MM.1S (cell line): ENCODE results near the gene MTIF3.

ENCODE experiments used
- DNase-seq: peaks from one replicate; pipeline ENCODE4 v3.0.0-alpha.2; 2015
- H2AFZ ChIP-seq: fragments of 300-600 bp; sonication (generic); 2 replicates; pipeline ENCODE4 v1.6.0; 2016; ENCODE audit warnings: antibody characterized with exemption, low read length
- H3F3A ChIP-seq: fragments of 300-600 bp; sonication (generic); 2 replicates; pipeline ENCODE4 v1.6.1; 2016; ENCODE audit warnings: mild to moderate bottlenecking, antibody characterized with exemption, low read length, moderate library complexity, mixed read lengths; ENCODE audit not compliant: insufficient read depth
- H3K27ac ChIP-seq: fragments of 300-600 bp; sonication (generic); 2 replicates; pipeline ENCODE4 v1.5.1; 2016; ENCODE audit warnings: mild to moderate bottlenecking, low read length
- H3K27me3 ChIP-seq: fragments of 300-600 bp; sonication (generic); replicated peaks from 2 replicates; pipeline ENCODE4 v1.6.0; 2016; ENCODE audit warnings: low read length; ENCODE audit not compliant: insufficient read depth
- H3K36me3 ChIP-seq: fragments of 300-600 bp; sonication (generic); replicated peaks from 2 replicates; pipeline ENCODE4 v1.6.1; 2016; ENCODE audit warnings: mild to moderate bottlenecking, low read length, mixed read lengths; ENCODE audit not compliant: insufficient read depth
- H3K4me1 ChIP-seq: fragments of 300-600 bp; sonication (generic); 2 replicates; pipeline ENCODE4 v1.6.1; 2016; ENCODE audit warnings: low read length, mixed read lengths
- H3K4me2 ChIP-seq: fragments of 300-600 bp; sonication (generic); 2 replicates; pipeline ENCODE4 v1.6.0; 2016; ENCODE audit warnings: low read depth, low read length
- H3K4me3 ChIP-seq: fragments of 300-600 bp; sonication (generic); 2 replicates; pipeline ENCODE4 v1.5.1; 2016; ENCODE audit warnings: low read length, mixed read lengths
- H3K79me2 ChIP-seq: fragments of 300-600 bp; sonication (generic); 2 replicates; pipeline ENCODE4 v1.6.1; 2016; ENCODE audit warnings: mixed run types, low read length, mixed read lengths
- H3K9ac ChIP-seq: fragments of 300-600 bp; sonication (generic); 2 replicates; pipeline ENCODE4 v1.6.1; 2016; ENCODE audit warnings: low read length, mixed read lengths
- H3K9me2 ChIP-seq: fragments of 300-600 bp; sonication (generic); replicated peaks from 2 replicates; pipeline ENCODE4 v1.6.1; 2016; ENCODE audit warnings: mild to moderate bottlenecking, low read length, mixed read lengths; ENCODE audit not compliant: insufficient read depth
- H3K9me3 ChIP-seq: fragments of 300-600 bp; sonication (generic); replicated peaks from 2 replicates; pipeline ENCODE4 v1.6.1; 2016; ENCODE audit warnings: mild to moderate bottlenecking, low read length, mixed read lengths; ENCODE audit not compliant: insufficient read depth
- H4K20me1 ChIP-seq: fragments of 300-600 bp; sonication (generic); 2 replicates; pipeline ENCODE4 v1.6.1; 2016; ENCODE audit warnings: mild to moderate bottlenecking, low read length, moderate library complexity, mixed read lengths; ENCODE audit not compliant: insufficient read depth
- EZH2 ChIP-seq: fragments of 300-600 bp; sonication (generic); optimal IDR thresholded peaks from 2 replicates; pipeline ENCODE3; 2017; ENCODE audit warnings: low read depth, mild to moderate bottlenecking, antibody characterized with exemption, low read length, mixed read lengths
- EZH2phosphoT487 ChIP-seq: fragments of 300-600 bp; sonication (generic); IDR thresholded peaks from 2 replicates; pipeline ENCODE4 v1.6.1; 2018; ENCODE audit warnings: antibody characterized with exemption, low read length
- TF ChIP-seq, protein P1 (sequence below): fragments of 300-600 bp; sonication (generic); IDR thresholded peaks from 2 replicates; pipeline ENCODE4 v1.5.1; 2016; ENCODE audit warnings: antibody characterized with exemption, low read length, mixed read lengths

Gene MTIF3

DNA sequence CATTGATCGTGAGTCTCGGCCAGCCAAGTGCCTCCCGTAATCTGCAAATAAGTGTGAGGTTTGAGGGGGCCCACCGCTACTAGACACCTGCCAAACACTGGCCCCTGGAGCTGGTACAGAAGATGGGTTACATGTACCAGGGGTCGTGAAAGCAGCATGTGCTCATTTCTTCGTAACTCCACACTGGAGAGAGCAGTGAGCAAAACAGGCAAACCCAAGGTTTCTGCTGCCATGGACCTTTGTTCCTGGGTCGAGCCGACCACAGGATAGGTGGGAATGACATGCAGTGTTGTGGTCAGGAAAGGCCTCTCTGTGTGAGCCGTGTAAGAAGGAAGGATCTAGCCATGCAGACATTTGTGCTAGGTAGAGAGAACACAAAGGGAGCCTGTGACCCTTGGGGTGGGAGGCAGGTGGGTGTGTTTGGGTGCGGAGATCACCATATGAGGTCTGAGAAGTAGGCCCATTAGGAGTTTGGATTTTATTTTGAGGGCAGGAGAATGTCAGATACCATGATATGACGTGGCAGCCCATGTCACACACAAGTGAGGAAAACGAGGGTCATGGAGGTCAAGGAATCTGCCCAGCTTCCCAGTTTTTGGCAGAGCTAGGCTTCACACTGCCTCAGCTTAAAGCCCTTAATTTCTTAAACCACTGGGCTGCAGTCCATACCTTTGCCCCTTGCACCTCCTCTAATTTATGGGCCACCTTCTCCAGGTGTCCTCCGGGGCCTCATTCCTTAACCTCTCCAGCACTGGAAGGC lies 25.0 kb downstream of the MTIF3 start:
- Histone ChIP-seq H2AFZ (0 out of 2 replicates have a peak overlapping the region, but pooled peaks have one; percentile 30), H3K9ac (peak overlapping the region; percentile 87), H3K4me2 (peak overlapping the region; percentile 95), H3K27ac (peak overlapping the region; percentile 83), H3F3A (peaks cover 14% of the 10 kb centered on the region; the same call in 1 of the 2 replicates), H3K9me2 (no peaks in the 10 kb centered on the region), H3K4me1 (no peaks in the 10 kb centered on the region; the same call in 1 of the 2 replicates), H3K27me3 (no peaks in the 10 kb centered on the region), H3K36me3 (no peaks in the 10 kb centered on the region), H4K20me1 (no peaks in the 10 kb centered on the region), H3K9me3 (no peaks in the 10 kb centered on the region), H3K4me3 (peak overlapping the region; percentile 85), H3K79me2 (peaks cover 42% of the 10 kb centered on the region)
- TF ChIP-seq EZH2: no peak
- TF ChIP-seq, protein P1, sequence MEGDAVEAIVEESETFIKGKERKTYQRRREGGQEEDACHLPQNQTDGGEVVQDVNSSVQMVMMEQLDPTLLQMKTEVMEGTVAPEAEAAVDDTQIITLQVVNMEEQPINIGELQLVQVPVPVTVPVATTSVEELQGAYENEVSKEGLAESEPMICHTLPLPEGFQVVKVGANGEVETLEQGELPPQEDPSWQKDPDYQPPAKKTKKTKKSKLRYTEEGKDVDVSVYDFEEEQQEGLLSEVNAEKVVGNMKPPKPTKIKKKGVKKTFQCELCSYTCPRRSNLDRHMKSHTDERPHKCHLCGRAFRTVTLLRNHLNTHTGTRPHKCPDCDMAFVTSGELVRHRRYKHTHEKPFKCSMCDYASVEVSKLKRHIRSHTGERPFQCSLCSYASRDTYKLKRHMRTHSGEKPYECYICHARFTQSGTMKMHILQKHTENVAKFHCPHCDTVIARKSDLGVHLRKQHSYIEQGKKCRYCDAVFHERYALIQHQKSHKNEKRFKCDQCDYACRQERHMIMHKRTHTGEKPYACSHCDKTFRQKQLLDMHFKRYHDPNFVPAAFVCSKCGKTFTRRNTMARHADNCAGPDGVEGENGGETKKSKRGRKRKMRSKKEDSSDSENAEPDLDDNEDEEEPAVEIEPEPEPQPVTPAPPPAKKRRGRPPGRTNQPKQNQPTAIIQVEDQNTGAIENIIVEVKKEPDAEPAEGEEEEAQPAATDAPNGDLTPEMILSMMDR: no peak
- TF ChIP-seq EZH2phosphoT487: no peak
- DNase-seq: no peak

DNA sequence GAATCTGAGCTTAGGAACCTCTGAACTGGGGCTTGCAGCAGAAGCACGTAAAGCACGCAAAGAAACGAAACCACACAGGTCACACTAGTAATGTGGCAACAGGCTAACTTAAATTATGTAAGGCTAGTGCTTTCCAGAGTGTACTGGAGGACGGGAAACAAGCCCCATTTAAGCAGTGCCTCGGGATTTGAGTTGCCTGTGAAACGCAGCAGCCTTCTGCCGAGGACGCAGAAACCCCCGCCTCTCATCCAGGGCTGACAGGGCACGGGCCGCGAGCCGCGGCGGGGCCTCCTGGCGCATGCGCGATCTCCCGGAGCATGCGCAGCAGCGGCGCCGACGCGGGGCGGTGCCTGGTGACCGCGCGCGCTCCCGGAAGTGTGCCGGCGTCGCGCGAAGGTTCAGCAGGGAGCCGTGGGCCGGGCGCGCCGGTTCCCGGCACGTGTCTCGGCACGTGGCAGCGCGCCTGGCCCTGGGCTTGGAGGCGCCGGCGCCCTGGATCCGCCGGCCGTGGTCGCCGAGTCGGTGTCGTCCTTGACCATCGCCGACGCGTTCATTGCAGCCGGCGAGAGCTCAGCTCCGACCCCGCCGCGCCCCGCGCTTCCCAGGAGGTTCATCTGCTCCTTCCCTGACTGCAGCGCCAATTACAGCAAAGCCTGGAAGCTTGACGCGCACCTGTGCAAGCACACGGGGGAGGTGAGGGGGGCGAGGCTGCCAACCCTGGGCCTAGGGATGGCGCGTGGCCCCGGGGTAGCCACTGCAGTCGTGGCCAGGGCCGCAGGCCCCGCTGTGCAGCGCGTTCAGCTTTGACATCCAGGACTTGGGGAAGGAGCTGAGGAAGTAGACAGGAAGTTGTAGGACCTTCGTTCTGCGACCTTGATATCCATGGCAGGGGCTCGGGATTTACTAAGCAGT lies 25.9 kb downstream of the MTIF3 start, which contains the start of gene GTF3A:
Gene GTF3A (plus strand): TSS at position 374 of the 912 bp plus-strand sequence.
- DNase-seq: peak; percentile 80
- Histone ChIP-seq H3K9me2 (no peaks in the 10 kb centered on the region), H3K4me1 (no peaks in the 10 kb centered on the region; the same call in 1 of the 2 replicates), H3K27me3 (no peaks in the 10 kb centered on the region), H3K36me3 (no peaks in the 10 kb centered on the region), H3F3A (peaks cover 14% of the 10 kb centered on the region; the same call in 1 of the 2 replicates), H3K4me3 (peak within 1 kb of the TSS; percentile 85), H3K79me2 (peaks cover 42% of the 10 kb centered on the region), H2AFZ (peak within 1 kb of the TSS; percentile 82), H3K27ac (peak within 1 kb of the TSS; percentile 83), H4K20me1 (no peaks in the 10 kb centered on the region), H3K9me3 (no peaks in the 10 kb centered on the region), H3K9ac (peak within 1 kb of the TSS; percentile 87), H3K4me2 (peak within 1 kb of the TSS; percentile 95)
- no peak for TF ChIP-seq EZH2
- TF ChIP-seq, protein P1: no peak
- TF ChIP-seq EZH2phosphoT487: no peak

DNA sequence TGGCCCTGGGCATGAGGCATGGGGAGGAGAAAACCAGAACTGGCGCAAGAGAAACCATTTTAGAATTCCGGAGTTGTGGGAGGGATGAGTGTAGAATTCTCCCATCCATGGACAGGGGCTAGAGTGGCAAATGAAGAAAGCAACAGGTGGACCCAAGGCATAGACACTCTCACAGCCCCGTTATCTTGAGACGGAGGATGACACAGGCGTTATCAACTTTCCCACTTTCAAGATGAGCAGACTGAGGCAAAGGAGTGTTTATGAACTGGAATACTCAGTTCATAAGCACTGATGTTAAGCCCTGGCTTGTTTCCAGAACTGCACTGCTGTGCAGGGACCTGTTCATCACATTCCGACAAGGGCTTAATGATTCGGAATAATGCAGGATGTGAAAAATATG lies 27.0 kb downstream of the MTIF3 start:
- Histone ChIP-seq H2AFZ (no peak overlapping the region), H3K4me2 (no peak overlapping the region), H3K27ac (no peak overlapping the region), H3F3A (peaks cover 14% of the 10 kb centered on the region; the same call in 1 of the 2 replicates), H3K4me3 (no peak overlapping the region), H3K36me3 (no peaks in the 10 kb centered on the region), H3K9me2 (no peaks in the 10 kb centered on the region), H3K27me3 (no peaks in the 10 kb centered on the region), H3K79me2 (peaks cover 36% of the 10 kb centered on the region), H4K20me1 (no peaks in the 10 kb centered on the region), H3K4me1 (no peaks in the 10 kb centered on the region; the same call in 1 of the 2 replicates), H3K9me3 (no peaks in the 10 kb centered on the region), H3K9ac (no peak overlapping the region)
- DNase-seq: no peak
- TF ChIP-seq, protein P1: no peak
- no peak for TF ChIP-seq EZH2phosphoT487
- TF ChIP-seq EZH2: no peak
